Colonic mucosa (tissue), 4 donors: Measurements from ENCODE around the gene IL21R. TPM values are rescaled to one million over a fixed set of nuclear protein-coding genes. Genes with fewer than 3 reads are reported as not detected.

Experiments
- DNase-seq: peaks from one replicate; pipeline ENCODE4 v3.0.0-alpha.2; 2020
- H3K27ac ChIP-seq: fragments of 200-600 bp; one replicate; pipeline ENCODE4 v1.8.0; 2021
- H3K27me3 ChIP-seq: fragments of 200-600 bp; one replicate; pipeline ENCODE4 v1.8.0; 2021
- H3K36me3 ChIP-seq: fragments of 200-600 bp; one replicate; pipeline ENCODE4 v1.8.0; 2021
- H3K4me1 ChIP-seq: fragments of 200-600 bp; one replicate; pipeline ENCODE4 v1.8.0; 2021; ENCODE audit warnings: mild to moderate bottlenecking
- H3K4me3 ChIP-seq: fragments of 200-600 bp; one replicate; pipeline ENCODE4 v1.8.0; 2021
- H3K9ac ChIP-seq, 2 donors: one replicate each; pipeline ENCODE4 v1.7.0; 2013; ENCODE audit warnings: control low read depth in 2 of 2, low read depth in 2 of 2, low read length in 2 of 2
- H3K9me3 ChIP-seq: fragments of 200-600 bp; one replicate; pipeline ENCODE4 v1.8.0; 2021
- intact Hi-C: fragments of 100-400 bp; cut with DNase I; formaldehyde crosslinking; loops from one replicate; pipeline ENCODE4 v1.14.1; 2022
- total RNA-seq, 2 donors: library from RNA; stranded (reverse); fragmentation: NEBNext Ultra II Directional in 1 of 2; extraction: Animal tissue kit (Norgen Biotek cat#: 25700) in 1 of 2; gene quantifications; one replicate each; pipeline ENCODE4 v1.2.1, GENCODE V29; 2021
- TF ChIP-seq, protein P1 (sequence below): fragments of 200-600 bp; IDR thresholded peaks from one replicate; pipeline ENCODE4 v1.8.0; 2022; ENCODE audit warnings: antibody characterized with exemption, mild to moderate bottlenecking
- donor health status: healthy.
- donor health status: DM: no; HTN: no; CAD: no.
- donor health status: DM: no; HTN: no; CAD: no.

IL21R gene
- total RNA-seq, 2 donors from 2014 or later: 0.56 to 0.91 TPM

DNA sequence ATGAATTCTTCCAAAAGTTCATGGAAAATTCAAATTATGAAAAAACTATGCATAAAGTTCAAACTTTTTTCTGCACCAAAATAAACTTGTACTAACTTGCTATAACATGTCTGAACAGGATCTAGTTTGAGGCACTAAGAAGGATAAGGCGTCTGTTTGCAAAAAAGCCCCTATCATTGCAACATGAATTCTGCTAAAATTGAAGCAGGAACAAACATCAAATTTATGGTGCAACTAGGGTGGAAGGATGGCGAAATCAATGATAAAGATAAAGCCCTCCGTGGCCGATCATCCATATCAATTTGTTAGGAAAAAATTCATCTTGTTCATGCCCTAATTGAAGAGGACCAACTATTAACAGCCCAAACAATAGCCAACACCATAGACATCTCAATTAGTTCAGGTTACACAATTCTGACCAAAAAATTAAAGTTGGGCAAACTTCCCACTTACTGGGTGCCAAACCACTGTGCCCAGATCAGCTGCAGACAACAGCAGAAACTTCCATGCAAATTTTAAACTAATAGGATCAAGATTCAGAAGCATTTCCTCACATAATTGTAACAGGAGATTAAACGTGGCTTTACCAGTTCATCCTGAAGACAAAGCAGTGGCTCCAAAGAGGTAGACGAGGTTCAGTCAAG, 12.9 kb downstream of the IL21R start:
- no peaks in the 10 kb centered on the region for H3K36me3 ChIP-seq
- H3K4me3 ChIP-seq: no peak overlapping the region
- H3K4me1 ChIP-seq: no peaks in the 10 kb centered on the region
- intact Hi-C loops: no loop called here
- DNase-seq: no peak
- no peak overlapping the region for H3K27ac ChIP-seq
- H3K27me3 ChIP-seq: no peaks in the 10 kb centered on the region
- TF ChIP-seq, protein P1, sequence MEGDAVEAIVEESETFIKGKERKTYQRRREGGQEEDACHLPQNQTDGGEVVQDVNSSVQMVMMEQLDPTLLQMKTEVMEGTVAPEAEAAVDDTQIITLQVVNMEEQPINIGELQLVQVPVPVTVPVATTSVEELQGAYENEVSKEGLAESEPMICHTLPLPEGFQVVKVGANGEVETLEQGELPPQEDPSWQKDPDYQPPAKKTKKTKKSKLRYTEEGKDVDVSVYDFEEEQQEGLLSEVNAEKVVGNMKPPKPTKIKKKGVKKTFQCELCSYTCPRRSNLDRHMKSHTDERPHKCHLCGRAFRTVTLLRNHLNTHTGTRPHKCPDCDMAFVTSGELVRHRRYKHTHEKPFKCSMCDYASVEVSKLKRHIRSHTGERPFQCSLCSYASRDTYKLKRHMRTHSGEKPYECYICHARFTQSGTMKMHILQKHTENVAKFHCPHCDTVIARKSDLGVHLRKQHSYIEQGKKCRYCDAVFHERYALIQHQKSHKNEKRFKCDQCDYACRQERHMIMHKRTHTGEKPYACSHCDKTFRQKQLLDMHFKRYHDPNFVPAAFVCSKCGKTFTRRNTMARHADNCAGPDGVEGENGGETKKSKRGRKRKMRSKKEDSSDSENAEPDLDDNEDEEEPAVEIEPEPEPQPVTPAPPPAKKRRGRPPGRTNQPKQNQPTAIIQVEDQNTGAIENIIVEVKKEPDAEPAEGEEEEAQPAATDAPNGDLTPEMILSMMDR: no peak
- H3K9ac ChIP-seq: no peak overlapping the region
- H3K9me3 ChIP-seq: no peaks in the 10 kb centered on the region

GRCh38 chr16:27417047-27417671, 15.2 kb downstream of the IL21R start:
- intact Hi-C loops: no loop called here
- H3K9me3 ChIP-seq: no peaks in the 10 kb centered on the region
- H3K4me3 ChIP-seq: no peak overlapping the region
- TF ChIP-seq, protein P1: no peak
- H3K9ac ChIP-seq: no peak overlapping the region
- no peaks in the 10 kb centered on the region for H3K4me1 ChIP-seq
- no peaks in the 10 kb centered on the region for H3K36me3 ChIP-seq
- H3K27ac ChIP-seq: no peak overlapping the region
- DNase-seq: no peak
- no peaks in the 10 kb centered on the region for H3K27me3 ChIP-seq

GRCh38 chr16:27421961-27422740, 20.2 kb downstream of the IL21R start:
- Histone ChIP-seq H3K9ac (no peak overlapping the region), H3K36me3 (no peaks in the 10 kb centered on the region), H3K27me3 (no peaks in the 10 kb centered on the region), H3K9me3 (no peaks in the 10 kb centered on the region), H3K27ac (no peak overlapping the region), H3K4me1 (no peaks in the 10 kb centered on the region), H3K4me3 (no peak overlapping the region)
- TF ChIP-seq, protein P1: no peak
- DNase-seq: no peak
- intact Hi-C loops: no loop called here

GRCh38 chr16:27424772-27425498, 23.0 kb downstream of the IL21R start:
- no peak overlapping the region for H3K27ac ChIP-seq
- no peak overlapping the region for H3K4me3 ChIP-seq
- H3K9ac ChIP-seq: no peak overlapping the region
- peak; percentile 3 for DNase-seq
- no peaks in the 10 kb centered on the region for H3K4me1 ChIP-seq
- intact Hi-C loops: no loop called here
- no peaks in the 10 kb centered on the region for H3K9me3 ChIP-seq
- H3K36me3 ChIP-seq: no peaks in the 10 kb centered on the region
- H3K27me3 ChIP-seq: no peaks in the 10 kb centered on the region
- TF ChIP-seq, protein P1: no peak

GRCh38 chr16:27425961-27426360, 24.0 kb downstream of the IL21R start:
- no peaks in the 10 kb centered on the region for H3K27me3 ChIP-seq
- TF ChIP-seq, protein P1: no peak
- intact Hi-C loops: no loop called here
- no peaks in the 10 kb centered on the region for H3K4me1 ChIP-seq
- peak; percentile 2 for DNase-seq
- H3K27ac ChIP-seq: no peak overlapping the region
- H3K9ac ChIP-seq: no peak overlapping the region
- no peaks in the 10 kb centered on the region for H3K36me3 ChIP-seq
- no peak overlapping the region for H3K4me3 ChIP-seq
- H3K9me3 ChIP-seq: no peaks in the 10 kb centered on the region
